ENCODE data around the gene CLEC16A.
"Not testable (repeated sequence)": the region's sequence is repeated elsewhere in the genome, so short reads cannot be mapped to it uniquely, and the experiment has no call there.

CLEC16A gene

GRCh38 chr16:11204513-11205047 is 260.2 kb downstream of the CLEC16A start:
- in situ Hi-C loops (cut with MboI; ENCODE audit: low sequenced_read_pairs), result no loop called here

GRCh38 chr16:11205065-11205699 is 260.8 kb downstream of the CLEC16A start:
- in situ Hi-C loops (cut with MboI; ENCODE audit: low sequenced_read_pairs), result no loop called here

- in situ Hi-C loops (cut with MboI; ENCODE audit: low sequenced_read_pairs), result no loop called here
Observed at GRCh38 chr16:11205754-11206581, 261.6 kb downstream of the CLEC16A start.

GRCh38 chr16:11207646-11208045 is 263.3 kb downstream of the CLEC16A start:
- in situ Hi-C loops (cut with MboI; ENCODE audit: low sequenced_read_pairs), result no loop called here

GRCh38 chr16:11208916-11209665 is 264.7 kb downstream of the CLEC16A start:
- in situ Hi-C loops (cut with MboI; ENCODE audit: low sequenced_read_pairs), result no loop called here

- in situ Hi-C loops (cut with MboI; ENCODE audit: low sequenced_read_pairs), result no loop called here
Observed at GRCh38 chr16:11210260-11210659, 265.9 kb downstream of the CLEC16A start.

- in situ Hi-C loops (cut with MboI; ENCODE audit: low sequenced_read_pairs), result no loop called here
Observed at GRCh38 chr16:11211061-11211976, 267.0 kb downstream of the CLEC16A start.

GRCh38 chr16:11211977-11212797 is 267.8 kb downstream of the CLEC16A start:
- in situ Hi-C loops (cut with MboI; ENCODE audit: low sequenced_read_pairs), result no loop called here

- in situ Hi-C loops (cut with MboI; ENCODE audit: low sequenced_read_pairs), result no loop called here
Observed at GRCh38 chr16:11212798-11213196, 268.4 kb downstream of the CLEC16A start.

- in situ Hi-C loops (cut with MboI; ENCODE audit: low sequenced_read_pairs), result no loop called here
Observed at GRCh38 chr16:11213373-11213772, 269.0 kb downstream of the CLEC16A start.

- in situ Hi-C loops (cut with MboI; ENCODE audit: low sequenced_read_pairs), result no loop called here
Observed at GRCh38 chr16:11213799-11214198, 269.4 kb downstream of the CLEC16A start.

GRCh38 chr16:11215935-11216556 is 271.7 kb downstream of the CLEC16A start:
- in situ Hi-C loops (cut with MboI; ENCODE audit: low sequenced_read_pairs), result no loop called here

- in situ Hi-C loops (cut with MboI; ENCODE audit: low sequenced_read_pairs), result no loop called here
Observed at GRCh38 chr16:11217651-11218603, 273.6 kb downstream of the CLEC16A start.

GRCh38 chr16:11218604-11218962 is 274.2 kb downstream of the CLEC16A start:
- in situ Hi-C loops (cut with MboI; ENCODE audit: low sequenced_read_pairs), result no loop called here

GRCh38 chr16:11219178-11219577 is 274.8 kb downstream of the CLEC16A start:
- in situ Hi-C loops (cut with MboI; ENCODE audit: low sequenced_read_pairs), result no loop called here

- in situ Hi-C loops (cut with MboI; ENCODE audit: low sequenced_read_pairs), result not testable (repeated sequence)
Observed at GRCh38 chr16:11220507-11220906, 276.1 kb downstream of the CLEC16A start.

GRCh38 chr16:11224096-11224893 is 279.9 kb downstream of the CLEC16A start:
- in situ Hi-C loops (cut with MboI; ENCODE audit: low sequenced_read_pairs), result no loop called here

Data from HL-60/S4 treated with retinoic acid at 250 ng/mL for 4 days and 3 days (cell line).